PC-9 (cell line): ENCODE results near the gene C1orf35.

Experiments used
- EZH2 ChIP-seq: fragments of 200-600 bp; sonication (generic); IDR thresholded peaks from 2 replicates; pipeline ENCODE4 v1.8.0; 2017; ENCODE audit warnings: antibody characterized with exemption, low read depth
- TF ChIP-seq, protein P1 (sequence below): fragments of 200-600 bp; sonication (generic); conservative IDR thresholded peaks from 2 replicates; pipeline ENCODE4 v1.6.1; 2017; ENCODE audit warnings: mixed run types, antibody characterized with exemption, mild to moderate bottlenecking, moderate library complexity

GRCh38 chr1:228148196-228148861 lies 45.2 kb upstream of the C1orf35 start:
- TF ChIP-seq, protein P1, sequence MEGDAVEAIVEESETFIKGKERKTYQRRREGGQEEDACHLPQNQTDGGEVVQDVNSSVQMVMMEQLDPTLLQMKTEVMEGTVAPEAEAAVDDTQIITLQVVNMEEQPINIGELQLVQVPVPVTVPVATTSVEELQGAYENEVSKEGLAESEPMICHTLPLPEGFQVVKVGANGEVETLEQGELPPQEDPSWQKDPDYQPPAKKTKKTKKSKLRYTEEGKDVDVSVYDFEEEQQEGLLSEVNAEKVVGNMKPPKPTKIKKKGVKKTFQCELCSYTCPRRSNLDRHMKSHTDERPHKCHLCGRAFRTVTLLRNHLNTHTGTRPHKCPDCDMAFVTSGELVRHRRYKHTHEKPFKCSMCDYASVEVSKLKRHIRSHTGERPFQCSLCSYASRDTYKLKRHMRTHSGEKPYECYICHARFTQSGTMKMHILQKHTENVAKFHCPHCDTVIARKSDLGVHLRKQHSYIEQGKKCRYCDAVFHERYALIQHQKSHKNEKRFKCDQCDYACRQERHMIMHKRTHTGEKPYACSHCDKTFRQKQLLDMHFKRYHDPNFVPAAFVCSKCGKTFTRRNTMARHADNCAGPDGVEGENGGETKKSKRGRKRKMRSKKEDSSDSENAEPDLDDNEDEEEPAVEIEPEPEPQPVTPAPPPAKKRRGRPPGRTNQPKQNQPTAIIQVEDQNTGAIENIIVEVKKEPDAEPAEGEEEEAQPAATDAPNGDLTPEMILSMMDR: no peak
- no peak for TF ChIP-seq EZH2
